H1 (cell line): Measurements from ENCODE around the gene COASY.
"Not testable (repeated sequence)": the region's sequence is repeated elsewhere in the genome, so short reads cannot be mapped to it uniquely, and the experiment has no call there.

Experiments
- BCL11A ChIP-seq, 2 experiments: IDR thresholded peaks; one replicate each; pipeline ENCODE4 v1.6.1; 2011; ENCODE audit warnings: low read depth in 2 of 2, low read length in 2 of 2, mild to moderate bottlenecking in 2 of 2
- EP300 ChIP-seq, 2 experiments: IDR thresholded peaks; 1 replicate in 1 of 2; 2 replicates in 1 of 2; pipeline ENCODE4 v1.6.1; 2011 to 2012; ENCODE audit warnings: low read depth in 2 of 2, low read length in 2 of 2, mild to moderate bottlenecking in 2 of 2, borderline replicate concordance in 1 of 2, inconsistent platforms in 1 of 2, moderate library complexity in 1 of 2
- EZH2 ChIP-seq: fragments of 200-600 bp; sonication (generic); IDR thresholded peaks from 2 replicates; pipeline ENCODE4 v1.7.1; 2012; ENCODE audit warnings: low read depth, mild to moderate bottlenecking, moderate library complexity, low read length, inconsistent platforms; ENCODE audit not compliant: severe bottlenecking
- GABPA ChIP-seq: IDR thresholded peaks from 2 replicates; pipeline ENCODE4 v1.6.1; 2011; ENCODE audit warnings: mild to moderate bottlenecking, low read length, moderate library complexity, borderline replicate concordance; ENCODE audit not compliant: insufficient read depth
- PHF8 ChIP-seq: fragments of 200-600 bp; sonication (generic); conservative IDR thresholded peaks from 2 replicates; pipeline ENCODE4 v1.7.1; 2012; ENCODE audit warnings: low read depth, mild to moderate bottlenecking, inconsistent platforms, low read length, moderate library complexity
- POLR2A ChIP-seq, 2 experiments: IDR thresholded peaks; 1 replicate in 1 of 2; 2 replicates in 1 of 2; pipeline ENCODE4 v1.6.1; 2011; ENCODE audit warnings: low read depth in 2 of 2, low read length in 2 of 2, mild to moderate bottlenecking in 2 of 2; ENCODE audit errors: control extremely low read depth in 1 of 2
- POLR2AphosphoS5 ChIP-seq: IDR thresholded peaks from 2 replicates; pipeline ENCODE4 v1.6.1; 2011; ENCODE audit warnings: low read depth, low read length
- POU5F1 ChIP-seq: IDR thresholded peaks from 2 replicates; pipeline ENCODE4 v1.6.1; 2011; ENCODE audit warnings: low read depth, mild to moderate bottlenecking, low read length, moderate library complexity
- RNF2 ChIP-seq: fragments of 200-900, 300-1000 bp; sonication (generic); IDR thresholded peaks from 2 replicates; pipeline ENCODE4 v1.7.1; 2016; ENCODE audit warnings: borderline replicate concordance, low read depth, mild to moderate bottlenecking, antibody characterized with exemption, low read length; ENCODE audit not compliant: poor library complexity, severe bottlenecking; ENCODE audit errors: missing control alignments
- RXRA ChIP-seq: IDR thresholded peaks from 2 replicates; pipeline ENCODE4 v1.6.1; 2011; ENCODE audit warnings: low read depth, mild to moderate bottlenecking, low read length, moderate library complexity; ENCODE audit not compliant: insufficient read depth
- ZNF274 ChIP-seq: IDR thresholded peaks from 2 replicates; pipeline ENCODE4 v1.7.0; 2012; ENCODE audit warnings: low read length, borderline replicate concordance; ENCODE audit errors: extremely low read depth
- TF ChIP-seq, protein P1 (sequence below), 3 experiments: IDR thresholded peaks; 1 replicate in 2 of 3; 2 replicates in 1 of 3; pipeline versions ENCODE4 v1.5.1 to v1.6.1; 2011; ENCODE audit warnings: low read length in 3 of 3, mild to moderate bottlenecking in 3 of 3, inconsistent platforms in 2 of 3, low read depth in 1 of 3, moderate library complexity in 1 of 3; ENCODE audit not compliant: insufficient read depth in 1 of 3; ENCODE audit errors: control extremely low read depth in 1 of 3
- TF ChIP-seq, protein P2 (sequence below): IDR thresholded peaks from 2 replicates; pipeline ENCODE4 v1.6.1; 2011; ENCODE audit warnings: low read depth, mild to moderate bottlenecking, low read length; ENCODE audit not compliant: insufficient read depth
- TF ChIP-seq, protein P3 (sequence below): IDR thresholded peaks from 2 replicates; pipeline ENCODE4 v1.6.1; 2012; ENCODE audit warnings: inconsistent platforms

DNA sequence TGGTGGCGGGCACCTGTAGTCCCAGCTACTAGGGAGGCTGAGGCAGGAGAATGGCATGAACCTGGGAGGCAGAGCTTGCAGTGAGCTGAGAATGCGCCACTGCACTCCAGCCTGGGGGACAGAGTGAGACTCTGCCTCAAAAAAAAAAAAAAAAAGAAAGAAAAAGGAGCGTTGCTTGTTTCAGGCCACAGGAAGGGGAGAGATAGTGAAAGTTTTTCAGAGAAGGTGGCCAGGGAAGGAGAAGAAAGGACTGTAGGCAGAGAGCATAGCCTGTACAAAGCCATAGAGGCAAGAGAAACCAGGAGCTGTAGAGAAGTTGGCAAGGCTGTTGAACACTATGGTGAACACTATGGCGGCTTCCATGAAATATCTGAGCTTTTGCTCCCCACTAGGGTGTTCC lies 21.4 kb upstream of the COASY start:
- not testable (repeated sequence) for TF ChIP-seq GABPA; POU5F1; BCL11A (IDR thresholded peaks at IDR 0.05; ENCODE audit: low read depth in 2 of 2, low read length in 2 of 2); POLR2AphosphoS5; EP300 (IDR thresholded peaks at IDR 0.05; ENCODE audit: borderline replicate concordance in 1 of 2, low read depth in 2 of 2, low read length in 2 of 2); ZNF274; POLR2A (IDR thresholded peaks at IDR 0.05; ENCODE audit: control extremely low read depth in 1 of 2, low read depth in 2 of 2, low read length in 2 of 2); PHF8; RNF2; RXRA; EZH2
- TF ChIP-seq, protein P1, sequence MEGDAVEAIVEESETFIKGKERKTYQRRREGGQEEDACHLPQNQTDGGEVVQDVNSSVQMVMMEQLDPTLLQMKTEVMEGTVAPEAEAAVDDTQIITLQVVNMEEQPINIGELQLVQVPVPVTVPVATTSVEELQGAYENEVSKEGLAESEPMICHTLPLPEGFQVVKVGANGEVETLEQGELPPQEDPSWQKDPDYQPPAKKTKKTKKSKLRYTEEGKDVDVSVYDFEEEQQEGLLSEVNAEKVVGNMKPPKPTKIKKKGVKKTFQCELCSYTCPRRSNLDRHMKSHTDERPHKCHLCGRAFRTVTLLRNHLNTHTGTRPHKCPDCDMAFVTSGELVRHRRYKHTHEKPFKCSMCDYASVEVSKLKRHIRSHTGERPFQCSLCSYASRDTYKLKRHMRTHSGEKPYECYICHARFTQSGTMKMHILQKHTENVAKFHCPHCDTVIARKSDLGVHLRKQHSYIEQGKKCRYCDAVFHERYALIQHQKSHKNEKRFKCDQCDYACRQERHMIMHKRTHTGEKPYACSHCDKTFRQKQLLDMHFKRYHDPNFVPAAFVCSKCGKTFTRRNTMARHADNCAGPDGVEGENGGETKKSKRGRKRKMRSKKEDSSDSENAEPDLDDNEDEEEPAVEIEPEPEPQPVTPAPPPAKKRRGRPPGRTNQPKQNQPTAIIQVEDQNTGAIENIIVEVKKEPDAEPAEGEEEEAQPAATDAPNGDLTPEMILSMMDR (IDR thresholded peaks at IDR 0.05; ENCODE audit: control extremely low read depth in 1 of 3, insufficient read depth in 1 of 3, low read depth in 1 of 3, low read length in 3 of 3): not testable (repeated sequence)
- TF ChIP-seq, protein P2, sequence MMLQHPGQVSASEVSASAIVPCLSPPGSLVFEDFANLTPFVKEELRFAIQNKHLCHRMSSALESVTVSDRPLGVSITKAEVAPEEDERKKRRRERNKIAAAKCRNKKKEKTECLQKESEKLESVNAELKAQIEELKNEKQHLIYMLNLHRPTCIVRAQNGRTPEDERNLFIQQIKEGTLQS: not testable (repeated sequence)
- TF ChIP-seq, protein P3, sequence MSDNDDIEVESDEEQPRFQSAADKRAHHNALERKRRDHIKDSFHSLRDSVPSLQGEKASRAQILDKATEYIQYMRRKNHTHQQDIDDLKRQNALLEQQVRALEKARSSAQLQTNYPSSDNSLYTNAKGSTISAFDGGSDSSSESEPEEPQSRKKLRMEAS: not testable (repeated sequence)
